Fibroblast of lung (primary cell): Measurements from ENCODE around the gene SERPINE2. TPM values are rescaled to one million over a fixed set of nuclear protein-coding genes. Genes with fewer than 3 reads are reported as not detected.

Experiments used
- DNase-seq, 2 donors: peaks; one replicate each; pipeline versions ENCODE4 v3.0.0 to v3.0.0-alpha.2; 2010; ENCODE audit warnings: low read depth in 2 of 2
- H2AFZ ChIP-seq: 2 replicates; pipeline ENCODE4 v1.5.1; 2012; ENCODE audit warnings: low read length, control low read depth, inconsistent platforms
- H3K27ac ChIP-seq: 2 replicates; pipeline ENCODE4 v1.5.1; 2011; ENCODE audit warnings: low read length, control low read depth; ENCODE audit not compliant: insufficient read depth
- H3K27me3 ChIP-seq: 2 replicates; pipeline ENCODE4 v1.5.1; 2011; ENCODE audit warnings: mild to moderate bottlenecking, low read length; ENCODE audit not compliant: control insufficient read depth, insufficient read depth
- H3K36me3 ChIP-seq: 2 replicates; pipeline ENCODE4 v1.5.1; 2011; ENCODE audit warnings: low read length; ENCODE audit not compliant: control insufficient read depth, insufficient read depth
- H3K4me1 ChIP-seq: 2 replicates; pipeline ENCODE4 v1.5.1; 2011; ENCODE audit warnings: low read length; ENCODE audit not compliant: control insufficient read depth, insufficient read depth; ENCODE audit errors: extremely low read depth
- H3K4me2 ChIP-seq: 2 replicates; pipeline ENCODE4 v1.5.1; 2011; ENCODE audit warnings: low read length, control low read depth; ENCODE audit not compliant: insufficient read depth; ENCODE audit errors: extremely low read depth
- H3K4me3 ChIP-seq, 4 experiments: fragments of 200-600 bp in 1 of 4; sonication (generic) in 1 of 4; replicated peaks in 1 of 4; 2 replicates each; pipeline ENCODE4 v1.5.1; 2011 to 2016; ENCODE audit warnings: low read length in 4 of 4, low read depth in 3 of 4, mild to moderate bottlenecking in 3 of 4, control low read depth in 2 of 4, inconsistent platforms in 1 of 4, mixed read lengths in 1 of 4; ENCODE audit not compliant: insufficient read depth in 1 of 4; ENCODE audit errors: control extremely low read depth in 1 of 4
- H3K79me2 ChIP-seq: 2 replicates; pipeline ENCODE4 v1.5.1; 2012; ENCODE audit warnings: mild to moderate bottlenecking, low read length, inconsistent platforms; ENCODE audit not compliant: control insufficient read depth, insufficient read depth
- H3K9ac ChIP-seq: 2 replicates; pipeline ENCODE4 v1.5.1; 2011; ENCODE audit warnings: mild to moderate bottlenecking, low read length, control low read depth; ENCODE audit not compliant: insufficient read depth
- H3K9me3 ChIP-seq: 2 replicates; pipeline ENCODE4 v1.5.1; 2012; ENCODE audit warnings: low read depth, low read length; ENCODE audit not compliant: control insufficient read depth, insufficient read depth
- H4K20me1 ChIP-seq: 2 replicates; pipeline ENCODE4 v1.5.1; 2011; ENCODE audit warnings: low read length; ENCODE audit not compliant: control insufficient read depth, insufficient read depth; ENCODE audit errors: extremely low read depth
- EZH2 ChIP-seq: IDR thresholded peaks from 2 replicates; pipeline ENCODE4 v1.5.1; 2012; ENCODE audit warnings: low read length, control low read depth, mild to moderate bottlenecking; ENCODE audit errors: missing control alignments
- polyA plus RNA-seq, 2 donors: library from polyadenylated mRNA; depleted of rRNA in 1 of 2; stranded (reverse) in 1 of 2; unstranded in 1 of 2; fragments of >200 nt; gene quantifications; 2 replicates each; pipeline ENCODE4 v1.2.1, GENCODE V29; 2011 to 2012; ENCODE audit warnings: missing spikeins in 1 of 2
- total RNA-seq: library from RNA; depleted of rRNA; stranded (reverse); fragments of >200 nt; gene quantifications from 2 replicates; pipeline ENCODE4 v1.2.1, GENCODE V29; 2014
- TF ChIP-seq, protein P1 (sequence below), 2 donors: IDR thresholded peaks in 1 of 2; conservative IDR thresholded peaks in 1 of 2; 1 replicate in 1 of 2; 2 replicates in 1 of 2; pipeline ENCODE4 v1.5.1; 2011 to 2012; ENCODE audit warnings: low read length in 2 of 2, control low read depth in 1 of 2, inconsistent platforms in 1 of 2, low read depth in 1 of 2, mild to moderate bottlenecking in 1 of 2

Gene SERPINE2
- total and polyA plus RNA-seq, 2 donors (not counting 1 experiment from before 2014, with no cell fraction given), result 77.9 to 149 TPM

DNA sequence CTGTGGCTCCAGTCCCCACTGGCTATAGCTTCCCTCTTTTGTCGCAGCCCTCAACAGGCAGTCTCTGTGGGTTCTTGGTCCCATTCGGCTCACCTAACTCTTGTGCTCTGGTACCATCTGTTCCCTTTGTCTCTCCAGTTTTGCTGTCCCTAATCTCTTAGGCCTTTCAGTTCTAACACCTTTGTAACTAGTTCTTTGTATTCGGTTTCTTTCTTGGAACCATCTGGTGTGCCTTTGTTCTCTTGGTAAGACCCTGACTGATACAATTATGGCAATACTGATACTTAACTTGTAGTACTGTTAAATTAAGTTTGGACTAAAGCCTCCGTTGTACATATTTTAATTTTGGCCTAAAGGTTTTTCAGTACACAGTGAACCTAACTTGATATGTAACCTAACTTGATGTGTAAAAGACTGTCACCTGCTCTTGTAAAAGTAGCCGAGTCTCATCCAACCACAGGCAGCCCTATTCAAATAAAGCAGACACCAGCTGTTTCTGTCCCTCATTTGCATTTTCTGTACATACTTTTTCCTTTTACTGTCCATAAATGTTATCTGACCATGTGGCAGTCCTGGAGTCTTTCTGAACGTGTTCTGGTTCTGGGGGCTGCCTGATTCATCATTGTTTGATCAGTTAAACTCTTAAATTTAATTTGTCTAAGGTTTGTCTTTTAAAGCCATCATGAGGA, 86.7 kb downstream of the SERPINE2 start:
- Histone ChIP-seq H3K36me3 (no peaks in the 10 kb centered on the region), H4K20me1 (no peaks in the 10 kb centered on the region), H3K4me3 (no peak overlapping the region), H3K79me2 (peaks cover 2% of the 10 kb centered on the region), H3K27me3 (no peaks in the 10 kb centered on the region), H3K9ac (no peak overlapping the region), H3K4me1 (peaks cover 5% of the 10 kb centered on the region), H3K9me3 (no peaks in the 10 kb centered on the region), H3K27ac (no peak overlapping the region), H3K4me2 (no peak overlapping the region), H2AFZ (no peak overlapping the region)
- no peak for TF ChIP-seq EZH2
- TF ChIP-seq, protein P1, sequence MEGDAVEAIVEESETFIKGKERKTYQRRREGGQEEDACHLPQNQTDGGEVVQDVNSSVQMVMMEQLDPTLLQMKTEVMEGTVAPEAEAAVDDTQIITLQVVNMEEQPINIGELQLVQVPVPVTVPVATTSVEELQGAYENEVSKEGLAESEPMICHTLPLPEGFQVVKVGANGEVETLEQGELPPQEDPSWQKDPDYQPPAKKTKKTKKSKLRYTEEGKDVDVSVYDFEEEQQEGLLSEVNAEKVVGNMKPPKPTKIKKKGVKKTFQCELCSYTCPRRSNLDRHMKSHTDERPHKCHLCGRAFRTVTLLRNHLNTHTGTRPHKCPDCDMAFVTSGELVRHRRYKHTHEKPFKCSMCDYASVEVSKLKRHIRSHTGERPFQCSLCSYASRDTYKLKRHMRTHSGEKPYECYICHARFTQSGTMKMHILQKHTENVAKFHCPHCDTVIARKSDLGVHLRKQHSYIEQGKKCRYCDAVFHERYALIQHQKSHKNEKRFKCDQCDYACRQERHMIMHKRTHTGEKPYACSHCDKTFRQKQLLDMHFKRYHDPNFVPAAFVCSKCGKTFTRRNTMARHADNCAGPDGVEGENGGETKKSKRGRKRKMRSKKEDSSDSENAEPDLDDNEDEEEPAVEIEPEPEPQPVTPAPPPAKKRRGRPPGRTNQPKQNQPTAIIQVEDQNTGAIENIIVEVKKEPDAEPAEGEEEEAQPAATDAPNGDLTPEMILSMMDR (conservative IDR thresholded peaks at IDR 0.05 in 1 of 2, IDR thresholded peaks at IDR 0.05 in 1 of 2; ENCODE audit: low read depth in 1 of 2, low read length in 2 of 2), result no peak
- no peak for DNase-seq

DNA sequence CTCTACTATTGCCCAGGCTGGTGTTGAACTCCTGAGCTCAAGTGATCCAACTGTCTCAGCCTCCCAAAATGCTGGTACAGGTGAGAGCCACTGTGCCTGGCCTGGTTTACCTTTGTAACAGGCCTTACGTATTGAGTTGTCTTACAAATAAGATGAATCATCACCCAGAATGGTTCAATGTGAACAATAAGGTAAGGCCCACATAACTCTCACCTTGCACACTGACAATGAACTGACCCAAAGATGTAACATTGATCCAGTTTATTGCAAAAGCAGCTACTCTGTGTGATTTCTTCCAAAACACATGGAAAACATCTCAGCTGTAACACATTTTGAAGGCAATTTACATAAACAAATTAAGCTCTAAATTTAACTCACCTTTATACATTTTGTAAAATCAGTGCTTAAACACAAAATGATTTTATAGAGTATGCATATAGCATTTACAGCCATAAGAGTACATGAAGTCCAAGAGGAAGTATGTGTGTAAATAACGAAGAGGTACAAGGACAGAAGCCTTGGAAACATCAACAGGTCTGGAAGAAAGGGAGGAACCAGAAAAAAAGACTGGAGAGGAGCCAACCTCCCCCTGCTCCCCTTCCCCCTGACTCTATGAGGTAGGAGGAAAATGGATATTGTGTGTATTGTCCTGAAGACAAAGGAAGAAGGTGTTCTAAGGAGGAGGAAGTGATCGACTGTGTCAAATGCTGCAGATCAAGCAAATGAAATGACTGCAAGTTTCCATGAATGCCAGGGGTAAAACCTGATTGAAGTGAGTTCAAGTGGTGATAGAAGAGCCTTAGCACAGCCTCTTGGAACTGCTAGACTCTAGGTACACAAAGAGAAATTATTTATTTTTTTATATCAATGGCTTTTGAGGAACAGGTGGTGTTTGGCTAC, 88.4 kb downstream of the SERPINE2 start:
- no peaks in the 10 kb centered on the region for H3K79me2 ChIP-seq
- no peaks in the 10 kb centered on the region for H3K27me3 ChIP-seq
- H3K4me3 ChIP-seq, result no peak overlapping the region
- no peak overlapping the region for H3K9ac ChIP-seq
- no peak for DNase-seq
- H3K9me3 ChIP-seq, result no peaks in the 10 kb centered on the region
- TF ChIP-seq EZH2, result no peak
- TF ChIP-seq, protein P1 (conservative IDR thresholded peaks at IDR 0.05 in 1 of 2, IDR thresholded peaks at IDR 0.05 in 1 of 2; ENCODE audit: low read depth in 1 of 2, low read length in 2 of 2), result no peak
- H3K4me1 ChIP-seq, result no peaks in the 10 kb centered on the region
- no peaks in the 10 kb centered on the region for H4K20me1 ChIP-seq
- H3K4me2 ChIP-seq, result no peak overlapping the region
- no peak overlapping the region for H2AFZ ChIP-seq
- H3K27ac ChIP-seq, result no peak overlapping the region
- no peaks in the 10 kb centered on the region for H3K36me3 ChIP-seq

DNA sequence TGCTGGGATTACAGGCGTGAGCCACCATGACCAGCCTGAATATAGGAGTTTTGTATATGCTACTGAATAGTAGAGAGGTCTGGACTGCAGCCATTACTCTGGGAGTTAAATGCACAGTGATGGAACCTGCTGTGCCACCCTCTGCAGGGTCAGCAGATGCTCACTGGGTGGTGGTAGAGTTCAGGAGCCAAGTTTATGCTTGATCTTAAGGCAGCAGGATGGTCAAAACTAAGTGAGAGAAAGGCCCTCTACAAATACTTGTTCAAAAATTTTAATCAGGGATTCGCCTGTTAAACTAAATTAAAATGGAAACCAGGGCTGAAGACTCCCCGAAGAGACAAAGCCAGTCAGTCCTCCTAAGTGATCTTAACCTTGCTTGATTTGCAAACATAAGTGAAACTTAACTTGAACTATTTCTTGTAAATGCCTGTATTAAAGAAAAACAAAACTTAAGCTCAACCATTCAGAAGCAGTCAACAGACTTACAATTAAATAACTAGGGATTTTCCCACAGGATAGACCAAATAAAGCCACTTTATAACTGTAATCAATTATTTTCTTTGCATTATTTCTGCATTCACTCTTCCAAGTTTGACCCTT, 89.7 kb downstream of the SERPINE2 start:
- TF ChIP-seq, protein P1 (conservative IDR thresholded peaks at IDR 0.05 in 1 of 2, IDR thresholded peaks at IDR 0.05 in 1 of 2; ENCODE audit: low read depth in 1 of 2, low read length in 2 of 2), result no peak
- no peak for TF ChIP-seq EZH2

More for the DNA sequence above, 89.7 kb downstream of the SERPINE2 start:
- Histone ChIP-seq H3K27ac (no peak overlapping the region), H3K9me3 (no peaks in the 10 kb centered on the region), H3K36me3 (no peaks in the 10 kb centered on the region), H3K79me2 (peaks cover 8% of the 10 kb centered on the region), H2AFZ (no peak overlapping the region), H4K20me1 (no peaks in the 10 kb centered on the region), H3K4me1 (no peaks in the 10 kb centered on the region), H3K4me3 (no peak overlapping the region), H3K4me2 (no peak overlapping the region), H3K27me3 (no peaks in the 10 kb centered on the region), H3K9ac (no peak overlapping the region)
- DNase-seq, result no peak
